Heart right ventricle (tissue), 16 donors: ENCODE data around the gene CRACR2A. TPM values are rescaled to one million over a fixed set of nuclear protein-coding genes. Genes with fewer than 3 reads are reported as not detected.

Source experiments
- ATAC-seq, 8 donors: fragments of 200-7000 bp; cut with Tn5 transposase; one replicate each; pipeline ENCODE4 v1.9.1; 2020; ENCODE audit warnings: mild to moderate bottlenecking in 8 of 8, moderate library complexity in 8 of 8, moderate number of reproducible peaks in 1 of 8
- DNase-seq, 2 donors: peaks; one replicate each; pipeline ENCODE4 v3.0.0-alpha.2; 2020
- H3K27ac ChIP-seq, 10 donors: fragments of 200-600 bp; sonication (generic) in 2 of 10; one replicate each; pipeline versions ENCODE4 v1.5.0 to v1.8.0; 2020 to 2022; ENCODE audit warnings: mild to moderate bottlenecking in 3 of 10
- H3K27me3 ChIP-seq, 7 donors: fragments of 200-600 bp; one replicate each; pipeline ENCODE4 v1.8.0; 2021 to 2022; ENCODE audit warnings: mild to moderate bottlenecking in 2 of 7
- H3K36me3 ChIP-seq, 9 donors: fragments of 200-600 bp; sonication (generic) in 1 of 9; one replicate each; pipeline versions ENCODE4 v1.5.0 to v1.8.0; 2020 to 2022; ENCODE audit warnings: mild to moderate bottlenecking in 2 of 9
- H3K4me1 ChIP-seq, 9 donors: fragments of 200-600 bp; sonication (generic) in 1 of 9; one replicate each; pipeline versions ENCODE4 v1.5.0 to v1.8.0; 2020 to 2022; ENCODE audit warnings: mild to moderate bottlenecking in 4 of 9
- H3K4me3 ChIP-seq, 10 donors: fragments of 200-600 bp; sonication (generic) in 2 of 10; one replicate each; pipeline versions ENCODE4 v1.5.0 to v1.8.0; 2020 to 2022; ENCODE audit warnings: mild to moderate bottlenecking in 7 of 10, moderate library complexity in 2 of 10
- H3K9me3 ChIP-seq, 11 donors: fragments of 200-600 bp in 10 of 11; sonication (generic) in 2 of 11; one replicate each; pipeline versions ENCODE4 v1.5.0 to v1.8.0; 2013 to 2022; ENCODE audit warnings: mild to moderate bottlenecking in 2 of 11, control low read depth in 1 of 11, moderate library complexity in 1 of 11
- WGBS, 2 donors: extraction: QIAGEN DNeasy Blood & Tissue Kit; methylation state at CpG; one replicate each; pipeline ENCODE4 v1.1.7; 2013; ENCODE audit warnings: inconsistent platforms in 1 of 2; 5-methylcytosine and 5-hydroxymethylcytosine counted together
- intact Hi-C, 10 donors: fragments of 100-400 bp; cut with DNase I; formaldehyde crosslinking; loops; one replicate each; pipeline versions ENCODE4 v1.11.1 to v1.14.2; 2022
- polyA plus RNA-seq, 2 donors: library from polyadenylated mRNA; stranded (reverse); fragments of 200-250 nt; gene quantifications; one replicate each; pipeline ENCODE4 v1.2.3, GENCODE V29; 2013
- total RNA-seq, 10 donors: library from RNA; stranded (reverse); fragmentation: NEBNext Ultra II Directional in 3 of 10; extraction: Animal tissue kit (Norgen Biotek cat#: 25700) in 3 of 10; gene quantifications; one replicate each; pipeline versions ENCODE4 v1.2.1 to v1.2.4, GENCODE V29; 2021 to 2023
- TF ChIP-seq, protein P1 (sequence below), 9 donors: fragments of 200-600 bp; sonication (generic) in 2 of 9; IDR thresholded peaks; one replicate each; pipeline versions ENCODE4 v1.5.0 to v1.8.0; 2021 to 2022; ENCODE audit warnings: antibody characterized with exemption in 9 of 9, mild to moderate bottlenecking in 5 of 9, moderate library complexity in 1 of 9
- donor health status: Arrhythmogenic right ventricular cardiomyopathy.
- donor health status: ischemic (EF 13 %, LVEDD 7.1; RV severe dilation, severe dysfunction).
- donor health status: healthy with polysubstance abuse.
- donor health status: DM: no; HTN: yes; CAD: no.
- donor health status: DM: no; HTN: no; CAD: no.
- donor health status: ischemic (EF 25% LVEDD 6.9; RV normal size, moderate dysfunction).
- donor health status: ischemic (EF 25% LVEDD 5.7; RV mildly dilated, moderate dysfunction).
- donor health status: healthy.
- donor health status: DM: yes; HTN: yes; CAD: no.
- donor health status: Ischemic cardiomyopathy.
- donor health status: ischemic (EF 35%, LVEDD 5.7; RV mildly dilated, moderate dysfunction).
- donor health status: nonischemic (EF 11% LVEDD 7.7; RV severe dilation, severe dysfunction).
- donor health status: DM: yes; HTN: yes; CAD: no.
- donor health status: PGD.
- donor health status: ischemic (EF 29% LVEDD 5.4; RV normal size, mild dysfunction).
- donor health status: nonischemic (EF 23%, LVEDD 6.1; RV moderate dilation, normal function).

Gene CRACR2A
- total and polyA plus RNA-seq, 12 donors = 0.64 to 10.4 (median 4.6) TPM

DNA sequence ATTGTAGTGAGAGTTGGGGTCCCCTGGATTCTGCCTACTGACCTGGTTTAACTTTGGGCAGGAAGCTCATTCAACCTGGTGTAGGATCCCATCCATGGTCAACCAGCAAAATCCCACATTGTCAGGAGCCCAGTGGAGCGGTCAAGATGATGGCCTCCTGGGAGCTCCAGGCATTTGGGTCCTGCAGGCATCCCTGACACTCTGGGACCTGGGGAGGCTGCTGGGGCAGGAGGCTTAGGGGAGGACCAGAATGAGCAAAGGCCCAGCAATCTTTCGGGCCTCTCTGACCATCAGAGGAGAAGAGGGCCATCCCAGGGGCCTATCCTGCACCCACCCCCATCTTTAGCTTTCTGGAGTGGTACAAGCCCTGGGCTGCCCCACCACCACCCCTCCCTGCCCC lies 157.9 kb downstream of the CRACR2A start:
- DNase-seq = no peak
- Histone ChIP-seq H3K9me3 (no peaks in the 10 kb centered on the region), H3K27ac (no peak overlapping the region), H3K27me3 (peaks cover 0 to 4% (median 0%) of the 10 kb centered on the region in 7 donors), H3K36me3 (no peaks in the 10 kb centered on the region), H3K4me3 (no peak overlapping the region), H3K4me1 (peaks cover 0 to 25% (median 6%) of the 10 kb centered on the region in 9 donors)
- TF ChIP-seq, protein P1, sequence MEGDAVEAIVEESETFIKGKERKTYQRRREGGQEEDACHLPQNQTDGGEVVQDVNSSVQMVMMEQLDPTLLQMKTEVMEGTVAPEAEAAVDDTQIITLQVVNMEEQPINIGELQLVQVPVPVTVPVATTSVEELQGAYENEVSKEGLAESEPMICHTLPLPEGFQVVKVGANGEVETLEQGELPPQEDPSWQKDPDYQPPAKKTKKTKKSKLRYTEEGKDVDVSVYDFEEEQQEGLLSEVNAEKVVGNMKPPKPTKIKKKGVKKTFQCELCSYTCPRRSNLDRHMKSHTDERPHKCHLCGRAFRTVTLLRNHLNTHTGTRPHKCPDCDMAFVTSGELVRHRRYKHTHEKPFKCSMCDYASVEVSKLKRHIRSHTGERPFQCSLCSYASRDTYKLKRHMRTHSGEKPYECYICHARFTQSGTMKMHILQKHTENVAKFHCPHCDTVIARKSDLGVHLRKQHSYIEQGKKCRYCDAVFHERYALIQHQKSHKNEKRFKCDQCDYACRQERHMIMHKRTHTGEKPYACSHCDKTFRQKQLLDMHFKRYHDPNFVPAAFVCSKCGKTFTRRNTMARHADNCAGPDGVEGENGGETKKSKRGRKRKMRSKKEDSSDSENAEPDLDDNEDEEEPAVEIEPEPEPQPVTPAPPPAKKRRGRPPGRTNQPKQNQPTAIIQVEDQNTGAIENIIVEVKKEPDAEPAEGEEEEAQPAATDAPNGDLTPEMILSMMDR (IDR thresholded peaks at IDR 0.05) = no peak
- intact Hi-C loops = no loop called here
- ATAC-seq = no peak
- WGBS, 2 donors = 96 to 98% methylated on average over 2 of the region's 2 CpGs

DNA sequence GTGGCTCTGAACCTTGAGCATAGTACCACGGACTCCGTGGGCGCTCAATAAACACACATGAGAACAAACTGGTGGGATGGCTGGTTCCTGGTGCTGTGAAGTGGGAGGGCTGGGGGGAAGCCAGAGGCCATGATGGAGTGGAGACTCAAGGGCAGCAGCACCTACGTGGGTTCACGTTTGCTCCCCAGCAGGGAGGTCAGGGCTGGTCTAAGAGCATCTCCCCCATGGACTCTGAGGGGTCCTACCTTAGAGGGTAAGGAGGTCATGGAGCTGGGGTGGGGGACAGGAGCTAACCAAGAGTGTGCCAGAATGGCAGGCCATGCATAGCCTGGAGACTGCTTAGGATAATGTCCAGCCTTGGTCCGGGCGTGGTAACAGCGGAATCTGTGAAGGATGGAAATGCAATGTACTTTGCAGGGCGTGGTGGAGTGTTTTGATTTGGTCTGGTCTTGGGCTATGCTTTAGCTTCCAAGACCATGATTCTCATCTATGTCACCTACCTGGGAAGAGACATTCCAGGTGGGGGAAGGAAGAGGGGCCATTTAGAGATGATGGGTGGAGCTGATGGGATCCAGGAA lies 158.9 kb downstream of the CRACR2A start:
- no peak overlapping the region for H3K27ac ChIP-seq
- DNase-seq (no peak), ATAC-seq (peak in 1 of 8 donors; percentile 18)
- WGBS, 2 donors = 96 to 97% methylated on average over 9 of the region's 9 CpGs
- peaks cover 0 to 4% (median 0%) of the 10 kb centered on the region in 7 donors for H3K27me3 ChIP-seq
- no peak overlapping the region for H3K4me3 ChIP-seq
- H3K9me3 ChIP-seq = no peaks in the 10 kb centered on the region
- H3K36me3 ChIP-seq = no peaks in the 10 kb centered on the region
- TF ChIP-seq, protein P1 (IDR thresholded peaks at IDR 0.05) = no peak
- intact Hi-C loops = no loop called here
- H3K4me1 ChIP-seq = peaks cover 0 to 15% (median 5%) of the 10 kb centered on the region in 9 donors

DNA sequence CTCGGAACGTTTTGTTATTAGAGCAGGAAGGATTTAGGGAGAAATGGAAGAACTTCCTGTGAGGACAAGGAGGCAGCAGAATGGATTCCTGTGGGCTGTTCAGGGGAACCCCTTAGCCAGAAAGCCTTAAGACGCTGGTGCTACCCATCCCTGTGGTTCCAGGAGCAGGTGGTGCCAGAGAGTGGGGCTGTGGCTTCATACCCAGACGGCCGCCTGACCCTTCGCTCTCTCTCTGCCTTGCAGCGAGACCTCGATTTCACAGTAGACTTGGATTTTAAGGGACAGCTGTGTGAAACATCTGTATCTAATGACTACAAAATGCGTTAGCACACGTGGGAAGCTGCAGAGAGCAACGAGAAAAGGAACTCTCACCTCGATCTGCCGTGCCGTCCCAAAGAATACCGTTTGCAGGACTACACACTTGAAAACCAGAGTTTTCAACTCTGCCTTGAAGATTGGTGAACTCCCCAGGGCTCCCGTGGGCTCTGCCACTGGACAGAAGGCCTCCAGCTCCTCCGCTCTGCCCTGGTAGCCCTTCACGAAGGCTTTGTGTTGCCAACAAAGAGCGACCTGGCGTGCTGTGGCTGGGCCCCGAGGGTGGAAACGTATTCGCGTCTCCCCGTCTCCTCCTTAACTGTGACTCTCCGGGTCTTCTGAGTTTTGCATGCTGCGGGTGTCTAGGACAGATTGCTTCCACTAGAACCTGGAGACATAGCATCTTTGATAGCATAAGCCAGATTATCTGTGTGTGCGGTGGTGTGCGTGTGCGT lies 159.9 kb downstream of the CRACR2A start:
- Histone ChIP-seq H3K9me3 (no peaks in the 10 kb centered on the region), H3K27ac (no peak overlapping the region), H3K4me3 (no peak overlapping the region), H3K27me3 (peaks cover 0 to 4% (median 0%) of the 10 kb centered on the region in 7 donors), H3K4me1 (peaks cover 0 to 7% (median 5%) of the 10 kb centered on the region in 9 donors), H3K36me3 (no peaks in the 10 kb centered on the region)
- ATAC-seq (no peak), DNase-seq (no peak)
- intact Hi-C loops = no loop called here
- 90% methylated on average over 30 of the region's 30 CpGs for WGBS, 2 donors
- TF ChIP-seq, protein P1 (IDR thresholded peaks at IDR 0.05) = no peak

DNA sequence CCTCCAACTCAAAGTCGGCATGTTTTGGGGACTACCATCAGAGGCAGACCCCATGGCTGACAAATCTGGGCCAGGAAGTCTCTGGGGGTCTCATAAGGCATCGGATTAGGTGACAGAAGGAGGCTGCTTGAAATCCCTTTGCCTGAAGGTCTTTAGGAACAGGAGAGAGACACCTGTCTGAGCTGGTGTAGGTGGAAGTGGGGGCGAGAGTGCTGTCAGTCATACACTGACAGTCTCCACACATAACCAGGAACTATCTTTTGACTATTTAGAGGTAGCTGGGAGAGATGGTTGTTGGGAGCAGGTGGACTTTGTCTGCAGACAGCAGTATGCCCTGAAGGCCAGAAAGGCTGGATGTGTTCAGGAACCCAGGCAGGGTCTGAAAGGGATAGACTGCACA lies 163.2 kb downstream of the CRACR2A start:
- DNase-seq = no peak
- Histone ChIP-seq H3K27ac (no peak overlapping the region), H3K9me3 (no peaks in the 10 kb centered on the region), H3K4me3 (no peak overlapping the region), H3K27me3 (peaks cover 0 to 4% (median 0%) of the 10 kb centered on the region in 7 donors), H3K36me3 (no peaks in the 10 kb centered on the region), H3K4me1 (no peaks in the 10 kb centered on the region)
- 83 to 87% methylated on average over 3 of the region's 3 CpGs for WGBS, 2 donors
- ATAC-seq = no peak
- intact Hi-C loops = no loop called here
- TF ChIP-seq, protein P1 (IDR thresholded peaks at IDR 0.05) = no peak
